ENCODE measurements around the gene FAM111B. TPM values are rescaled to one million over a fixed set of nuclear protein-coding genes. Genes with fewer than 3 reads are reported as not detected.

The FAM111B gene
- total RNA-seq, 4 donors from 2014 or later: 2.9 to 14.9 (median 8.0) TPM

GRCh38 chr11:59141673-59142460 lies 34.8 kb downstream of the FAM111B start:
- Histone ChIP-seq H3K9me3 (no peaks in the 10 kb centered on the region), H3K4me3 (peak overlapping the region; percentile 77 to 86 (median 80)), H3K27me3 (no peaks in the 10 kb centered on the region), H3K27ac (peak overlapping the region; percentile 94 to 99 (median 96)), H3K4me1 (peaks cover 7 to 46% (median 18%) of the 10 kb centered on the region in 3 donors), H3K36me3 (peaks cover 0 to 23% (median 0%) of the 10 kb centered on the region in 3 donors)
- intact Hi-C loops (cut with DNase I): no loop called here
- TF ChIP-seq CTCF (IDR thresholded peaks at IDR 0.05): no peak
- TF ChIP-seq POLR2A (IDR thresholded peaks at IDR 0.05): no peak
- WGBS, 2 donors: 1 to 4% methylated on average over 3 of the region's 3 CpGs
- DNase-seq: no peak

- intact Hi-C loops (cut with DNase I): no loop called here
- Histone ChIP-seq H3K27ac (peak within 1 kb of the TSS; percentile 94 to 99 (median 96)), H3K27me3 (no peaks in the 10 kb centered on the region), H3K4me3 (peak within 1 kb of the TSS; percentile 77 to 86 (median 80)), H3K4me1 (peaks cover 7 to 46% (median 18%) of the 10 kb centered on the region in 3 donors), H3K9me3 (no peaks in the 10 kb centered on the region), H3K36me3 (peaks cover 0 to 17% (median 0%) of the 10 kb centered on the region in 3 donors)
- DNase-seq: peak; percentile 36
- WGBS, 2 donors: 0 to 1% methylated on average over 10 to 26 of the region's 50 CpGs
- TF ChIP-seq POLR2A (IDR thresholded peaks at IDR 0.05) (peak in 1 of 4 donors; percentile 51), CTCF (IDR thresholded peaks at IDR 0.05) (peak in 4 of 6 experiments; percentile 10 to 24 (median 19))
Measured at GRCh38 chr11:59142530-59143507, 35.8 kb downstream of the FAM111B start, which contains the start of gene FAM111A. Gene FAM111A (plus strand): TSS chr11:59142856. CDS start chr11:59148873, 6,017 bp downstream.

- H3K4me1 ChIP-seq: peaks cover 7 to 46% (median 18%) of the 10 kb centered on the region in 3 donors
- TF ChIP-seq CTCF (IDR thresholded peaks at IDR 0.05) (no peak), POLR2A (IDR thresholded peaks at IDR 0.05) (no peak)
- no peaks in the 10 kb centered on the region for H3K9me3 ChIP-seq
- no peaks in the 10 kb centered on the region for H3K27me3 ChIP-seq
- H3K4me3 ChIP-seq: peak overlapping the region; percentile 36 to 81 (median 64)
- DNase-seq: no peak
- peak overlapping the region; percentile 94 to 99 (median 96) for H3K27ac ChIP-seq
- intact Hi-C loops (cut with DNase I): no loop called here
- H3K36me3 ChIP-seq: peaks cover 0 to 17% (median 0%) of the 10 kb centered on the region in 3 donors
- WGBS, 2 donors: 81 to 88% methylated on average over 1 of the region's 1 CpG
Measured at GRCh38 chr11:59144096-59144495, 37.1 kb downstream of the FAM111B start.

- H3K9me3 ChIP-seq: no peaks in the 10 kb centered on the region
- peaks cover 7 to 46% (median 18%) of the 10 kb centered on the region in 3 donors for H3K4me1 ChIP-seq
- H3K27me3 ChIP-seq: no peaks in the 10 kb centered on the region
- peak in 2 of 6 experiments; percentile 10 to 29 for TF ChIP-seq CTCF (IDR thresholded peaks at IDR 0.05)
- peak in 1 of 4 donors; percentile 41 for TF ChIP-seq POLR2A (IDR thresholded peaks at IDR 0.05)
- peak overlapping the region; percentile 36 to 81 (median 64) for H3K4me3 ChIP-seq
- peak overlapping the region; percentile 94 to 99 (median 96) for H3K27ac ChIP-seq
- 0 to 1% methylated on average over 22 to 30 of the region's 39 CpGs for WGBS, 2 donors
- DNase-seq: no peak
- intact Hi-C loops (cut with DNase I): no loop called here
- H3K36me3 ChIP-seq: peaks cover 0 to 19% (median 3%) of the 10 kb centered on the region in 3 donors
Measured at GRCh38 chr11:59144579-59145345, 37.7 kb downstream of the FAM111B start.
